Keratinocyte (primary cell): Measurements from ENCODE around the gene ZNG1A.
"Not testable (repeated sequence)": the region's sequence is repeated elsewhere in the genome, so short reads cannot be mapped to it uniquely, and the experiment has no call there.

Experiments
- EZH2 ChIP-seq: IDR thresholded peaks from one replicate; pipeline ENCODE4 v1.6.1; 2012; ENCODE audit warnings: inconsistent platforms, mild to moderate bottlenecking, low read length, moderate library complexity
- TF ChIP-seq, protein P1 (sequence below), 3 experiments: IDR thresholded peaks in 1 of 3; conservative IDR thresholded peaks in 1 of 3; optimal IDR thresholded peaks in 1 of 3; 2 replicates in 2 of 3; 3 replicates in 1 of 3; pipeline versions ENCODE3 to v1.5.1; 2011; ENCODE audit warnings: low read length in 3 of 3, mild to moderate bottlenecking in 3 of 3, moderate library complexity in 2 of 3, control low read depth in 1 of 3, inconsistent platforms in 1 of 3; ENCODE audit not compliant: insufficient read depth in 2 of 3; ENCODE audit errors: extremely low read depth in 1 of 3

DNA sequence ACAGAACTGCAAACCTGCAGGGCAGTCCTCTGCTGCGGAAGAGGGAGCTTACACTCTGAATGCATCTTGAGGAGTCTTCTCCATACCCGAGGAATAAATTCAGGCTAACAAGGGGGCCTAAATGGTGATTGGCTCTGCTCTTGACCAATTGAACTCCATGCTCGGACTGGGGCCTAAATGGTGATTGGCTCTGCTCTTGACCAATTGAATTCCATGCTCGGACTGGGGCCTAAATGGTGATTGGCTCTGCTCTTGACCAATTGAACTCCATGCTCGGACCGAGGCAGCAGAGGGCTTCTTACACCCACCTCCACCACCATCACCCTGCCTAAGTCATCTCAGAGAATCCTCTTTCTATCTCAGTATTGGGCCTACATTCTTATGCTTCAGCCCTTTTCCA is 79.0 kb downstream of the ZNG1A start:
- TF ChIP-seq, protein P1, sequence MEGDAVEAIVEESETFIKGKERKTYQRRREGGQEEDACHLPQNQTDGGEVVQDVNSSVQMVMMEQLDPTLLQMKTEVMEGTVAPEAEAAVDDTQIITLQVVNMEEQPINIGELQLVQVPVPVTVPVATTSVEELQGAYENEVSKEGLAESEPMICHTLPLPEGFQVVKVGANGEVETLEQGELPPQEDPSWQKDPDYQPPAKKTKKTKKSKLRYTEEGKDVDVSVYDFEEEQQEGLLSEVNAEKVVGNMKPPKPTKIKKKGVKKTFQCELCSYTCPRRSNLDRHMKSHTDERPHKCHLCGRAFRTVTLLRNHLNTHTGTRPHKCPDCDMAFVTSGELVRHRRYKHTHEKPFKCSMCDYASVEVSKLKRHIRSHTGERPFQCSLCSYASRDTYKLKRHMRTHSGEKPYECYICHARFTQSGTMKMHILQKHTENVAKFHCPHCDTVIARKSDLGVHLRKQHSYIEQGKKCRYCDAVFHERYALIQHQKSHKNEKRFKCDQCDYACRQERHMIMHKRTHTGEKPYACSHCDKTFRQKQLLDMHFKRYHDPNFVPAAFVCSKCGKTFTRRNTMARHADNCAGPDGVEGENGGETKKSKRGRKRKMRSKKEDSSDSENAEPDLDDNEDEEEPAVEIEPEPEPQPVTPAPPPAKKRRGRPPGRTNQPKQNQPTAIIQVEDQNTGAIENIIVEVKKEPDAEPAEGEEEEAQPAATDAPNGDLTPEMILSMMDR (optimal IDR thresholded peaks at IDR 0.05 in 1 of 3, IDR thresholded peaks at IDR 0.05 in 1 of 3, conservative IDR thresholded peaks at IDR 0.05 in 1 of 3; ENCODE audit: extremely low read depth in 1 of 3, insufficient read depth in 2 of 3, low read length in 3 of 3), result not testable (repeated sequence)
- TF ChIP-seq EZH2, result not testable (repeated sequence)
